Myocyte (in vitro differentiated cells): ENCODE measurements around the gene NOX5. TPM values are rescaled to one million over a fixed set of nuclear protein-coding genes. Genes with fewer than 3 reads are reported as not detected.

ENCODE experiments used
- DNase-seq: peaks from one replicate; pipeline ENCODE4 v3.0.0-alpha.2; 2012; ENCODE audit warnings: low read depth
- total RNA-seq: library from RNA; depleted of rRNA; stranded (reverse); fragments of >200 nt; gene quantifications from 2 replicates; pipeline ENCODE4 v1.2.3, GENCODE V29; 2014

The NOX5 gene
- total RNA-seq, 1 donor from 2014 or later, result 1.1 TPM

GRCh38 chr15:69096626-69097025 lies 82.1 kb downstream of the NOX5 start:
- no peak for DNase-seq

- no peak for DNase-seq
Observed at GRCh38 chr15:69098771-69099170, 84.3 kb downstream of the NOX5 start.

DNA sequence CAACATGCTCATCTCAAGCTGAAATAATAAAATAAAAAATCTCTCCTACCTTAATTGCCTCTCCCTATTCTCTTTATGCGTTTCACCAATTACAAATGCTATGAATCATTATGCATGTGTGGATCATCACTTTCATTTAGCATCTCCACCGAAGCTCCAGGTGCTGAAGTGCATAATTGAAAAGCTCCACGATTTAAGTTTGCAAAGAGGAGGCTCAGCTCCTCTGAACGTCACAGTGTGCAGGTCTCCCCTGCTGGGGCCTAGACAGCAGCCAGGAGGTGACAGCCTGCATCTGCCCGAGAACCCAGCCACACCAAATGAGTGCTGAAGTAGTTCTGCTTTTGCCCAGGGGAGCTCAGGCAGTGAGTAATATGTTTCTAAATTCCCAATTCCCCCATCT lies 85.4 kb downstream of the NOX5 start:
- no peak for DNase-seq

- no peak for DNase-seq
Observed at GRCh38 chr15:69100821-69101220, 86.3 kb downstream of the NOX5 start.

DNA sequence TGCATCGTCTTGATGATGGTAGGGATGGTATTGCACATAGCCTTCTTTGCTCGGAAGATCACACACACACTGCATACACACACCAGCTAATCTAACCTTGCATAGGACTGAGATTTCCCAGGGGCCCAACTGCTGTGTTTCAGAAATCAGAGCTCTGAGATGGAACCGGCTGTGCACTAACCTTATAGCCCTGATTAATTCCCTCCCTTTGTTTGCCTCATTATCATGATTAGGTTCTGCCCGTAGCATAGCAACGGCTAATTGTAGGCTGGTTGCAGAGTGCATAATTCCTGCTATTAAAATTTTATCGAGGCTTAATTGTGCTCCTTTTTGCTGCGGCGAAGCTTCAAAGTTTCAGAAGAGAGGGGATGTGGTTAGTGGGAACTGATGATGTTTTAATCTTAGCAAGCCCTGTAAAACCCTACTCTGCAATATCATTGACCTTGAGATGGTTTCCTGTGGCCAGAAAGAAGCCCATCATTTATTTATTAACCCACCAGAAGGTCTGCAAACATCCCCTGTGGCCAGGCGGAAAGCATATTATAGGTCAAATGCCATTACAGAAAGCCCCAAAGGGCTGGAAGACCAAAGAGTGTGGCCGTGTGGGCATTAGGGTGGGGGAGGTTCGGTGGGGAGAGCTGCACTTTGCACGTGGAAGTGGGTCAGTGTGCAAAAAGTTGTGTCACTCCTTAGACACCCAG lies 89.7 kb downstream of the NOX5 start:
- no peak for DNase-seq

DNA sequence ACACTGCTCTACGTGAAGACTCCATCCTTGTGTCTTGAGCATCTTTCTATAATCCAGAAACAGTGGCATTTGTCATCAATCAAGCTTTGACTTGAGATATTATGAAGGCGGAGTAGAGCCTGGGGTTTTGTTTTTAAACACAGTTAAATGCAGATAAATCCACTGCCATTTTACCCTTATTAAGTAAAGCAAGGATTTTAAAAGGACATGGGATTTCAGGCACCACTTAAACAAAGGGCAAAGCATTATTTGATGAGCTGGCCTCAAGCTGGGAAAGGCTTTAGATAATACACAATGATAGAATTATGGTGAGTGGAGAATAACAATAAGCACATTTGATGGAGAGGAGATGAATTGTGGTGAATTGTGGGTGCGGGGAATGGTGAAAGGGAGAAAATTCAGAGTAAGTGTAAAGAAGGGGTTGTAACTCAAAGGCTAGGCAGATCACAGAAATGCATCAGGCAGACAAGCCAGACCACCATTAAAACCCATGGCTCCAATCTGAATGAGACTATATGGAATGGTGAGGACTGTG lies 91.0 kb downstream of the NOX5 start:
- no peak for DNase-seq

GRCh38 chr15:69107025-69107620 lies 92.6 kb downstream of the NOX5 start:
- DNase-seq, result no peak

Other genes with a start within 250 kb of the NOX5 start
- gene ANP32A, start 193.8 kb upstream of the NOX5 start, total RNA-seq, result 44.4 and 55.4 TPM in 2 replicates
- 9.4 and 13.8 TPM in 2 replicates for gene SPESP1, start 84.2 kb upstream of the NOX5 start, total RNA-seq
- 13.4 and 16.5 TPM in 2 replicates for gene GLCE, start 145.9 kb downstream of the NOX5 start, total RNA-seq